ENCODE results near the gene GPR162.

The GPR162 gene

GRCh38 chr12:6821591-6822425 is at the start of gene GPR162:
TSS of gene GPR162 (plus strand) at chr12:6821821. CDS start at chr12:6823899, 2,078 bp downstream.
- DNase-seq, result peak; percentile 72

DNA sequence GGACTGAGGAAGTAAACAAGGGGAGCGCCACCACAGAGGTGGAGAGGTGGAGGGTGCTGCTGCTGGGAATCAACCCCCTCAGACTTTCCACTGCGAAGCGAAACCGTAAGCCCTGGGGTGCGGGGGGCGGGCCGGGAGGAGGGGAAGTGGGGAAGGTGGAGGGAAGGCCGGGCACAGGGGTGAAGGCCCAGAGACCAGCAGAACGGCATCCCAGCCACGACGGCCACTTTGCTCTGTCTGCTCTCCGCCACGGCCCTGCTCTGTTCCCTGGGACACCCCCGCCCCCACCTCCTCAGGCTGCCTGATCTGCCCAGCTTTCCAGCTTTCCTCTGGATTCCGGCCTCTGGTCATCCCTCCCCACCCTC is 49.3 kb upstream of the GPR162 start, which contains the start of gene LAG3:
LAG3 (plus strand) TSS at position 190 of the 365 bp plus-strand sequence. CDS start 333 bp downstream, outside the sequence.
- DNase-seq, result no peak

DNA sequence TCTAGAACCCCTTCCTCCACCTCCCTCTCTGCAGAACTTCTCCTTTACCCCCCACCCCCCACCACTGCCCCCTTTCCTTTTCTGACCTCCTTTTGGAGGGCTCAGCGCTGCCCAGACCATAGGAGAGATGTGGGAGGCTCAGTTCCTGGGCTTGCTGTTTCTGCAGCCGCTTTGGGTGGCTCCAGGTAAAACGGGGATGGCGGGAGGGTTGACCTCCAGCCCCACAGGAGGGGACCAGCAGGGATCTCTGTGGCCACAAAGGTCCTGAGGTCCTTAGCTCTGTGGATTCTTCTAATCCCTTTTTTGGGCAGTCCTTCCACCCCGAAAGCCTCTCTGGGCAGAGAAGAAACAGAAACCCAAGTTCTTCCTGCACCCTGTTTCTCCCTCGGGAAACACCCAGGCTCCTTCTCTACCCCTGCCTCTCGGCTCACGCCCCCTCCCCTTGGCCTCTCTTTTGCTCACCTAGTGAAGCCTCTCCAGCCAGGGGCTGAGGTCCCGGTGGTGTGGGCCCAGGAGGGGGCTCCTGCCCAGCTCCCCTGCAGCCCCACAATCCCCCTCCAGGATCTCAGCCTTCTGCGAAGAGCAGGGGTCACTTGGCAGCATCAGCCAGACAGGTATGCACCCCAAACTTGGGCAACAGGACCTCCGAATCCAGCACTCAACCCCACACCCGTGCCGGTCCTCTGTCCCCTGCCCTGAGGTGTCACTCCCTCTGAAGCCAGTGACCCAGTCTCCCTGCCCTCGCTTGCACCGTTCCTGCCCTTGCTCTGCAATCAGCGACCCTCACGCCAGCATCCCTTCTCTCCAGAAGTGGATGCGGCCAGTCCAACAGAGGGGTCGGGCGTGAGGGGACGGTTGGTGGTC is 48.7 kb upstream of the GPR162 start:
- no peak for DNase-seq

DNA sequence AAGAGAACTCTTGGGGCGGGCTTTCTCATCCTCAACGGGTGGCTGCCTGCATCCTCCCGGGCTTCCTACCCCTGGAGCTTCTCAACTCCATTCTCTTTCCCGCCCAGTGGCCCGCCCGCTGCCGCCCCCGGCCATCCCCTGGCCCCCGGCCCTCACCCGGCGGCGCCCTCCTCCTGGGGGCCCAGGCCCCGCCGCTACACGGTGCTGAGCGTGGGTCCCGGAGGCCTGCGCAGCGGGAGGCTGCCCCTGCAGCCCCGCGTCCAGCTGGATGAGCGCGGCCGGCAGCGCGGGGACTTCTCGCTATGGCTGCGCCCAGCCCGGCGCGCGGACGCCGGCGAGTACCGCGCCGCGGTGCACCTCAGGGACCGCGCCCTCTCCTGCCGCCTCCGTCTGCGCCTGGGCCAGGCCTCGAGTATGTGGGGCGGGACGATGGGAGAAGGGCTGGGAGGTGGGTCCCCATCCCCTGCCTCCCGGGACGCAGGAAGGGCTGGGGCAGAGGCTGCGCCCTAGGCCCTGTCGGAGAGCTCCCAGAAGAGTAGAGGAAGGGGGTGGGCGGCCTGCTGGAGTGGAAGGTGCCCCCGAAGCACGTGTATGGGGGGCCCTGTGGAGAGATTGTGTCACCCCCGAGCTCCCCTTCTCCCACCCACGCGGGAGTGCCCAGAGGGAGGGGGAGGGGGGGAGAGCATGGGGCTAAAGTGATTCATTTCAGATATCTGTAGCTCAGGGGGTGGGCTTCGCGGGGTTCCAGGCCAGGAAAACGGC is 47.9 kb upstream of the GPR162 start:
- no peak for DNase-seq

GRCh38 chr12:6774499-6775062 is 47.0 kb upstream of the GPR162 start:
- DNase-seq, result no peak

- DNase-seq, result no peak
Measured at GRCh38 chr12:6775185-6776174, 46.1 kb upstream of the GPR162 start.

DNA sequence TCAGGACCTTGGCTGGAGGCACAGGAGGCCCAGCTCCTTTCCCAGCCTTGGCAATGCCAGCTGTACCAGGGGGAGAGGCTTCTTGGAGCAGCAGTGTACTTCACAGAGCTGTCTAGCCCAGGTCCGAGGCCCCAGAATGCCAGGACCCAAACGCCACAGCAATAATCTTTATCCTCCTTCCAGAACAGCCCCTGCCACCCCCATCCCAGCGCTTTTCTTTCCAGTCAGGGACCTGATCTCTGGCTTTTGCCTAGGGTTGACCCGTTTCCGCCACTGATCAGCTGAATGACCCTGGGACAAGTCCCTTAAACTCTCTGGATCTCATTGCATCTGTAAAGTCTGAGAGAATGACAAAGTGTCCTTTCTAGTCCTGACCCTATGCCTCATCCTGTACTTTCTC is 44.2 kb upstream of the GPR162 start:
- DNase-seq, result no peak

DNA sequence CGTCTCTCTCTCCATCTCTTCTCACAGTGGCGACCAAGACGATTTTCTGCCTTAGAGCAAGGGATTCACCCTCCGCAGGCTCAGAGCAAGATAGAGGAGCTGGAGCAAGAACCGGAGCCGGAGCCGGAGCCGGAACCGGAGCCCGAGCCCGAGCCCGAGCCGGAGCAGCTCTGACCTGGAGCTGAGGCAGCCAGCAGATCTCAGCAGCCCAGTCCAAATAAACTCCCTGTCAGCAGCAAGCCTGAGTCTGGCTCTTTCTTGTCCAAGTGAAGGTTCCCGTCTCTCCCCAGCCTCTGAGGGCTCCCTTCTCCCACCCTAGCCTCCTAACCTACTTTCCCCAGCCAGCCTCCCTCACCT is 43.4 kb upstream of the GPR162 start:
- DNase-seq, result peak; percentile 51

DNA sequence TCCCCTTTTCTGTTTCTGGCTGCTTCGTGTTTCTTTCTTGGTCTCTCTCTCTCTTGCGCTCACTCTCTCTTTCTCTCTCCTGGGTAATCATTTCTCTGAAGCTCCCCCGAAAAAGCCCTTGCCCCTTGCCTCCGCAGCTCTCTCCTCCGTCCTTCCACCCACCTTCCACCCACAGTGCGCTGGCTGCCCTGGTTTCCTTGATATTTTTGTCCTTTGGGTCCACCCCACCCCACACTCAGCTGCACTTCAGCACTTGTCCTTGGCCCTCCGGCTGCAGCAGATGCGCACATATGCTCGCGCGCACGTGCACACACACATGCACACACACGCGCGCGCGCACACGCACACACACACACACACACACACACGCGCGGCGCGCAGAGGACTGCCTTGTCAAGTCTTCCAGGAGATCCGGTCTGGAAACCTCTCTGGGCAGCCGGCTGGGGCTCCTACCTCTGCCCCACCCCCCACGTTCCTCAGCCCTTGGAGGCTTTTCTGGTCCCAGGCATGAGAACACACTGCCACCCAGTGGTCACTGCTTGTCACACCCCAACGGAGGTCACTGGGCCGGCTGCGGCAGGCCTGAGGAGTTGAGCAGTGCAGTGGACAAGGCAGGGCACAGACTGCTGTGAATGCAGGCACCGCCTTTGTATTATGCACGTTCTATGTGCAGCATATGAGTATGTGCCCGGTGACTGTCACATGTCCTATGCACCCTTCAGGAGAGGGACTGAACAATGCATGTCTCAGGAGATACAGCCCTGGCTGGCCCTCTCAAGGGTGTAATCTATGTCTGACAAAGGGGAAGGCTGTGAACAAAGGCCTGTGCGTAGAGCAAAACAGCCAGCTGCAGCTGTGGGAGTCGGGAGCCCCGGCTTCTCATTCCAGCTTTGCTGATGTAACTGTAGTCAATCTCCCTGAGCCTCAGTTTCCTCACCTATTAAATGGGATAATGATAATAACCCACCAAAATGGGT is 42.8 kb upstream of the GPR162 start:
- DNase-seq, result peak; percentile 92

DNA sequence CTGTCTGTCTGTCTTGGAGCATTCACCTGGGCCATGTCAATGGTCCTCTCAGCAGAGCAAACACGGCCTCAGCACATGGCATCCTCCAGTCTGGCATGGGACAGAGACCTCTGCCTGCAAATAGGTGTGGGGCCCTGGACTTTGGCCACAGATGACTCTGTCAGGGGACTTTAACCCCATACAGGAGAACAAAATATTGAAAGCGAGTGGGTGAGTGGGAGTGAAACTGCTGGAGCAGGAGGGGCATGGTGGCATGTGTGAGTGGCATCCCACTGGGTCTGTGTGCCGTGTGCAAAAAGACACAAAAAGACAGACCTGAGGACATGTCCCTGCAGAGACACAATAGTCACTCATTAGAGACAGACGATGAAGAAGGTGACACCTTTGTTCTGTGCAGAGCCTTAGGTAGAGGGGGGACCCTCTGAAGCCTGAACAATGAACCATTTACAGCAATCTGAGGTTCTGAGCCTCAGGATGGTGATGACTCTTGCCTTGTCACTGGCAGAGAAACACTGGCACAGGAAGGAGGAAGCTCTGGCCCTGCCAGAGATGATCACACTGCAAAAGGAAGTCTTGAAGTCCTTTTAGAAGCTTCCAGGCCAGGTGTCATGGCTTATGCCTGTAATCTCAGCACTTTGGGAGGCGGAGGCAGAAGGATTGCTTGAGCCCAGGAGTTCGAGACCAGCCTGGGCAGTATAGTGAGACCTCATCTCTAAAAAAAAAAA is 41.8 kb upstream of the GPR162 start:
- DNase-seq, result no peak

DNA sequence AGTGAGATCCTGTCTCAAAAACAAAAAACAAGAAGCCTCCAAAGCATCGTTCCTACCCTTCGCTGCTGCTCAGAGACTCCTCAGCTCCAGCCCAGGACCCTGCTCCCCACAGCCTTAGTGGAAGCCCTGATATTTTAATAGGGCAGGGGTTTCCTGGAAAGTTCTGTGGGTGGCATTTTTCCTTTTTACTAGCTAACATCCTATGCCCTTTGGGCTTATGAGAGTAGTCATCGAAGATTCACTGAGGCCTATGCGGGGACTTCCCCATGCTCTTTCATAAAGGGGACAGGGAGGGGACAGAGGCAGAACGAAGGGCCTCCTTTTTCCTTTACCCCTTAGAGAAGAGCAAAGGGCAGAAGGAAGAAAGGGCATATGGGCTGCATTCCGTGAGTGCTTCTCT is 41.0 kb upstream of the GPR162 start:
- DNase-seq, result no peak

DNA sequence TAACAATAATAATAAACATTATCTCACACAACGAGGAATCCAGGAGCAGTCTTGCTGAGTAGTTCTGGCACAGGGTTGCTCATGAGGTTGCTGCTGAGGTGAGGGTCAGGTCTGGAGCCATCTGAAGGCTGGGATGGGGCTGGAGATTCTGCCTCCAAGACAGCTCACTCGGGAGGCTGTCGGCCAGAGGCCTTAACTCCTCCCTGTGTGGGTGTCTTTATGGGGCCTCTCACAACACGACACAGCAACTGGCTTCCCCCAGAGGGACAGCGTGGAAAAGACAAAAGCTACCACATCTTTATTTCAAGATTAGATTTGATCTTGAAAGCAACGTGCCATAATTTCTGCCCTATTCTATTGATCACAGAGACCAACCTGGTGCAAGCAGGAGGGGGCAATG is 39.5 kb upstream of the GPR162 start:
- no peak for DNase-seq

DNA sequence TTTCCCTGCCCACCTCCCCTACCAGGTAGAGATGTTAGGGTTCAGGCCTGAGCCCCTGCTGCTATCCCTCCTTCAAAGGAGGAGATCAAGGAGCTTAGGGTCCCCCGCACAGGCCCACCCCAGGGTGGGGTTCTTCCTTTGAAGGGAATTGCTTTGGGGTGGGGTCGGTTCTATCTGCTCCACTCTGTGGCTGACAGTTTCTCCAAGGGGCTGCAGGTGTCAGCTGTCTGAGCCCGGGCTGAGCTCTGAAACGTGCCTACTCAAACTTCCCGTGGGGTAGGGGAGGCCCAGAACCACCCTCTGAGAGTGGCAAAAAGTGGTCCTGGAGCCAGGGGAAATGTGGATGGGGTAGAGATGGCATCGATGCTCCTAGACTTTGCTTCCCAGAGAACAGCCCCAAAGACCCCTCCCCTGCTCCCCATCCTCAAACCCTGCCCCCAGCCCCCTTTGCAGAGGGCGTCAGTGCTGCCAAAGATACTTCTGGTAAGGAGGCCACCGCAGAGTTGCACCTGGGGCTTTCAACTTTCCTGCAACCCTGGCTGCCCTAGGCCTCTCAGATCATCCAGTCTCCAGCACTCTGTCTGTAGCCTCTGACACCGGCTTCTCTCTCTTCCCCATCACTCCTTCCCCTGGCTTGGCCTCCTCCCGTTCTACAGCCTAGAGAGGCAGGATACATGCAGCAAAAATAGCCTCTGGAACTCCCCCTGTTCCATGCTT is 38.6 kb upstream of the GPR162 start:
- DNase-seq, result no peak

DNA sequence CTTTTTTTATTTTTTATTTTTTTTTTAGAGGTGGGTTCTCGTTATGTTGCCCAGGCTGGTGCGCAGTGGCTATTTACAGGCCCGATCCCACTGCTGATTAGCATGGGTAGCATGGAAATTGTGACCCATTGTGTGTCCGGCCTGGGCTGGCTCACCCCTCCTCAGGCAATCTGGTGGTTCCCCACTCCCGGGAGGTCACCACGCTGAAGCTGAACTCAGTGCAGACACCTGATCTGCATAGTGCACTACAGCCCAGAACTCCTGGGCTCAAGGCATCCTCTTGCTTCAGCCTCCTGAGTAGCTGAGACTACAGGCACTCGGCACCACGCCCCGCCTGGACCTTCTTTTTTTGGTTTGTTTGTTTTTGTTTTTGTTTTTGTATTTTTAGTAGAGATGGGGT is 37.8 kb upstream of the GPR162 start:
- DNase-seq, result no peak

DNA sequence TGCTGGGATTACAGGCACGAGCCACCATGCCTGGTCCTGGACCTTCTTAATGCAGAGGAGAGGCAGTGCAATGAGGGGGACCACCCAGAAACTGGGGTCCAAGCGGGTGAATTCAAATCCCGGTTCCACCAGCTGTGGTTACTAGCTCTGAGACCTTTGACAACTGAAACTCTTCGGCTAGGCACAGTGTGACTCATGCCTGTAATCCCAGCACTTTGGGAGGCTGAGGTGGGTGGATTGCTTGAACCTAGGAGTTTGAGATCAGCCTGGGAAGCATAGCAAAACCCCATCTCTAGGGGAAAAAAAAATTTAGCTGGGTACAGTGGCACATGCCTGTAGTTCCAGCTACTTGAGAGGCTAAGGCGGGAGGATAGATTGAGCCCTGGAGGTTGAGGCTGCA is 37.3 kb upstream of the GPR162 start:
- DNase-seq, result no peak

DNA sequence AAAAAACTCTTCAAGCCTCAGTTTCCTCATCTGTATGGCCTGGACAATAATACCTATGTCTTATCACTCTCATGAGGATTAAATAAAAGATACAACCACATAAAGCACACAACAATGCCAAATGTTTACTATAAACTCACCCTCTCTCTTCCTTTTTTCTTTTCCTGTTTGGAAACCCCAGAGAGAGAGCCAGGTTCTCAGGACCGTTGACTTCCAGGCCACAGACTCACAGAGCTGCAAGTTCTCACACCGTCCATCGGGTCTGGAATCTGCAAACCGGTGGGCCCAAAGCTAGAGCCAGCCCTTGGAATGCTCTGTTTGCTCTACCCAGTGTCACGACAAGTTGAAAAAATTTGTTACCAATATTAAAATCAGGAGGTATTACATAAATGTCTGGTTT is 36.9 kb upstream of the GPR162 start:
- DNase-seq, result no peak

GRCh38 chr12:6786416-6787094 is 35.1 kb upstream of the GPR162 start:
- DNase-seq, result no peak

- no peak for DNase-seq
Measured at GRCh38 chr12:6787309-6787708, 34.3 kb upstream of the GPR162 start.

Measured in DMS79 (cell line).